GM12801 (cell line): ENCODE data around the gene IMPACT.

Experiments
- TF ChIP-seq, protein P1 (sequence below): IDR thresholded peaks from one replicate; pipeline ENCODE4 v1.5.1; 2011; ENCODE audit warnings: control low read depth; ENCODE audit not compliant: insufficient read length; ENCODE audit errors: extremely low read depth

Gene IMPACT

DNA sequence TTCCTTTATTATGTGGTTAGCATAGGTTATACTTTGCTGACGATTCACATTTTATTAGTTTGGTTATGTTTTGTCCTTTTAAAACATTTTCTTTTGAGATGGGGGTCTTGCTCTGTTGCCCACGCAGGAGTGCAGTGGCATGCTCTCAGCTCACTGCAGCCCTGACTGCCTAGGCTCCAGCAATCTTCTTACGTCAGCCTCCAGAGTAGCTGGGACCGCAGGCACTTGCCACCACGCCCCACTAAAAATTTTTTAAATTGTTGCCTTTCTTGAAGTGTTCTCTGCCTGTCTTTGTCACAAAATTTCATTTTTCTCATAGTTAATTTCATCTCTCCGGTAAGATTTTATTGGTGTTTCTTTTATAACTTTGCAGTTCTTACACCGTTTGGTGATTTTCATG, 52.9 kb downstream of the IMPACT start:
- TF ChIP-seq, protein P1, sequence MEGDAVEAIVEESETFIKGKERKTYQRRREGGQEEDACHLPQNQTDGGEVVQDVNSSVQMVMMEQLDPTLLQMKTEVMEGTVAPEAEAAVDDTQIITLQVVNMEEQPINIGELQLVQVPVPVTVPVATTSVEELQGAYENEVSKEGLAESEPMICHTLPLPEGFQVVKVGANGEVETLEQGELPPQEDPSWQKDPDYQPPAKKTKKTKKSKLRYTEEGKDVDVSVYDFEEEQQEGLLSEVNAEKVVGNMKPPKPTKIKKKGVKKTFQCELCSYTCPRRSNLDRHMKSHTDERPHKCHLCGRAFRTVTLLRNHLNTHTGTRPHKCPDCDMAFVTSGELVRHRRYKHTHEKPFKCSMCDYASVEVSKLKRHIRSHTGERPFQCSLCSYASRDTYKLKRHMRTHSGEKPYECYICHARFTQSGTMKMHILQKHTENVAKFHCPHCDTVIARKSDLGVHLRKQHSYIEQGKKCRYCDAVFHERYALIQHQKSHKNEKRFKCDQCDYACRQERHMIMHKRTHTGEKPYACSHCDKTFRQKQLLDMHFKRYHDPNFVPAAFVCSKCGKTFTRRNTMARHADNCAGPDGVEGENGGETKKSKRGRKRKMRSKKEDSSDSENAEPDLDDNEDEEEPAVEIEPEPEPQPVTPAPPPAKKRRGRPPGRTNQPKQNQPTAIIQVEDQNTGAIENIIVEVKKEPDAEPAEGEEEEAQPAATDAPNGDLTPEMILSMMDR: no peak

DNA sequence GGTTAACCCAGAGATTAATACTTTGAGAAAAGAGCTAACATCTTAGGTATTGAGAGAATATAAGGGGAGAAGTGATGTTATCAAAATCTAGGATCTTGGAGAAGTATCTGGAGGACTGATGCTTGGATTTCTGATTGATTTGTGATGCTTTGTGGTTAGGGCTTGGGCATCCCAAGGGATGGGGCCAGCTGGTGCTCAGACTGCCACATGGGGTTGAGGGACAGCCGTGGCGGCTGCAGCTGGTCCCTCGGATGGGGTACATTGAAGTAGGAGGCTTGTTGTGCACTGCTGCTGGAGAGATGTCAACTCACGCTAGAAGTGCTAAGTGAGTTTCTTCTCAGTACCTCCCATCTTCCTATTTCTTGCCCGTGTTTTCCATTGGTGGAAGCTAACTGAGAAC, 56.4 kb downstream of the IMPACT start:
- TF ChIP-seq, protein P1: no peak

DNA sequence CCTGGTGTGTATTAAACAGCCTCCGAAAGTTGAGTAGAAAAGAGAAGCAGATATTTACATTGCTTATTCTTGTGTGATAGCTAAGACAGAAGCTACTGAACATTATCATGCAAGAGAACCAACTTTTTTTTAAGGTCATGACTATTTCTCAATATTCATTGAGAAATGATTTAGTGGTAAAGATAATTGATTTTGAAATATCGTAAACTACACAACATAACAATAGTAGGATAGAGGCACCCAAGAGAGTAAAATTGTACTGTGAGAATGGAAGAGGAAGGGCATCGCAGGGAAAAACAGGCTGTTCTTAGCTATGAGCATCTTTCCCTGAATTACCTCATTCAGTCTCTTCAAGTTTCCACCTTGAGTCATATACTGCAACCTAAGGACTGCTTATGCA, 59.2 kb downstream of the IMPACT start:
- TF ChIP-seq, protein P1: no peak

DNA sequence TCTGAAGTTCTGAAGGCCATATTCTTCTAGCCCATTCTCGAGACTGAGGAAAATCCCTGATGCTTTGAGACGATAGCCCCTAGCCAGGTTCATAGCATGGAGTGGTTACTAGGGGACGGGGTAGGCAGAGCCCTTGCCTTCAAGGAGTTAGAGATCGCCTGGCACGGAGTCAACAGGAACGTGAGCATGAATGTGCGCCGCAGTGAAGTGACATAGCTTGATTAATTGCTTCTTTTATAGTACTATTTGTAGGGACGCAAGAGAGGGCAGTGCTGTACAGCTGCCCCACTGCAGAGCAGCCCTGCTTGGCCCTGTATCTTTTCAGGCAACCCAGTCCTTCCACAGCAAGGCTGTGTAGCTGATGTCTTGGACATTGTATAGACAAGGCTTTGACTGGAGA, 60.2 kb downstream of the IMPACT start:
- TF ChIP-seq, protein P1: no peak

DNA sequence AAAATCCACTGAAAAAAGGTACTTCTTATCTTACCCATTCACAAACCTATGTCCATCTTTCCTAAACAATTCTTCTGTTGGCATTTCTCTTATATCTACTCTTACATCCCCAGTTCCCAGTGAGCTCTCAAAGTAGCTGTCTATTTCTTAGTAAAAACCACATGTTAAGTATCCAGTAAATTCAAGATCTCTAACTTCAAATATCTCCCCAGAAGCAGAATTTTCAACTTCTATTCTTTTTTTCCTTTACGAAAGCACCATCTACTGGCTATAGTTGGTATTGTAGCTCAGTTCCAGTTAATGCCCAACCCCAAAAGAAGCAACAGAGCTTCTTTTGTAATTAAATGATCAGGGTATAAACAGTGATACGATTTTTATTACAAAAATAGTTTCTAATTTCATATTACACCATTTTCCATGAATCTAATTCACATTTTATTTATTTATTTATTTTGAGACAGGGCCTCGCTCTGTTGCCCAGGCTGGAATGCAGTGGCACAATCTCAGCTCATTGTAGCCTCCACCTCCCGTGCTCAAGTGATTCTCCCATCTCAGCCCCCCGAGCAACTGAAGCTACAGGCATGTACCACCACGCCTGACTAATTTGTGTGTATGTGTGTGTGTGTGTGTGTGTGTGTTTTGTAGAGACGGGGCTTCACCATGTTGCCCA, 62.5 kb downstream of the IMPACT start:
- TF ChIP-seq, protein P1: no peak

DNA sequence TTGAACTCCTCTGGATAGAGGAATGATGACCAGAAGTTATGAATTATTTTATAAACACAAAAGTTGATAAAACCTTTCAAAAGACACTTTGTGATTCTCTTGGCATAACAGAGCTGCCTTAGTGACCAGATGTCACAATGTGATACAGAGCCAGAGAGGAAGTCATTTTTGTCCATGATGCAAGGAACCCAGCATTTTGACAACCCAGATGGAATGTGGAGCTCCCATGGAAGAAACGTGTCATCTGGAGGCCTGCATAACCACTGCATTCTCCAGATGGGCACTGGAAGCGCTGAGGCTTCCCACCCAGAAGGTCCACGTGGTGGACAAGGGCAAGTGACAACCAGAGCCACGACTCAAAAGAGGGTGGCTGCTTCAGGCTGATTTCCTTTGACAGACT, 64.1 kb downstream of the IMPACT start:
- TF ChIP-seq, protein P1: no peak

DNA sequence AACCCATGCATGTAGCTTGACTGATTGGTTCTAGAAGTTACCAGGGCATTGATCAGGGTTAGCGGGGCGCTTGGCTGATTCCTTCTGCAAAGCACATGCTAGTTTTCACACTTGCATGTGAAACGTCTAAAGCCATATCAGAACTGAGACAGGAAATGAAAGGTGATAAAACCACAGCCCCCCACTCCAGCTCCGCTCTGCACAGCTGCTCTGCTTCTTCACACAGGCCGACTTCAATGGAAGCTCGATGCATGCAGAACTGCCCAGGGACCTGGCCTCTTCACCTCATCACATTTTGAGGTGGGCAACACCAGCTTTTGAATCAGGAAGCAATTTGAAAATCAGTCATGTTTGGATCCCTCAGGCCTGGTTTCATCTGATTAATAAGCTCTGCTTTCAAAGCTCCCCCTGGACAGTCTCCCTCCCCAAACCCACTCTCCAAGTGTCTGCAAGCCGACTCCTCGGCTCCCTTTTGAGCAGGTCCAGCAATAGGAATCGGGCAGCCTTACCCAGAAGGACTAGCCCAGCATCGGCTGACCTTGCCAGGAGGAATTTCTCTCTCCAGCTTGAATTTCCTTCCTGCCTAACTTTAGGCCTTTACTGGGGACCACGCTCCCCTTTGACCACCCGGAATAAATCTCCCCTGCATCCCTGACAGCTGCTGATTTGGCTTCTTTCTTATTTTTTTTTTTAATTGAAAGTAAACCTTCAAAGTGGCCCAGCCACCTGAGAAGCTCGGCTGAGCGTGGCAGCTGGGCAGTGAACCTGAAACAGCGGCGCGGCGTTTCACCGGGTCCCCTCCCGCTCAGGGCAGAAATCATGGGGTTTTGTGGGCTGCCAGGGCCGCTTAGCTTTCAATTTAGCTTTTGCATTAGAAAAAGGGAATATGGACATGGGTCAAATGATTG, 65.7 kb downstream of the IMPACT start:
- TF ChIP-seq, protein P1: no peak
